Peyer's patch (tissue), 4 donors: Measurements from ENCODE around the gene MT2A.

Experiments used
- CTCF ChIP-seq, 6 experiments: fragments of 450-650 bp in 4 of 6; fragments of 200-600 bp in 2 of 6; sonication (generic) in 1 of 6; IDR thresholded peaks; one replicate each; pipeline ENCODE4 v1.5.1; 2017 to 2019; ENCODE audit warnings: antibody characterized with exemption in 6 of 6, mild to moderate bottlenecking in 3 of 6, moderate library complexity in 1 of 6
- POLR2A ChIP-seq, 2 donors: fragments of 450-650 bp; IDR thresholded peaks; one replicate each; pipeline ENCODE4 v1.5.1; 2017; ENCODE audit warnings: antibody characterized with exemption in 2 of 2, mild to moderate bottlenecking in 2 of 2, moderate library complexity in 2 of 2

GRCh38 chr16:56571525-56571924 is 36.9 kb upstream of the MT2A start:
- TF ChIP-seq CTCF (IDR thresholded peaks at IDR 0.05) (no peak), POLR2A (IDR thresholded peaks at IDR 0.05) (no peak)
